ENCODE results near the gene IGF2.
A peak's percentile ranks its signal among the peaks of the same experiment; 100 is the strongest.

Gene IGF2

GRCh38 chr11:2108675-2109491 lies 30.3 kb downstream of the IGF2 start:
- no peak overlapping the region for H3K4me2 ChIP-seq (ENCODE audit: low read length)
- H3K27ac ChIP-seq, result no peak overlapping the region
- no peaks in the 10 kb centered on the region for H3K9me3 ChIP-seq (ENCODE audit: control insufficient read depth, low read length)
- H3K4me1 ChIP-seq, result no peaks in the 10 kb centered on the region
- no peak for TF ChIP-seq CTCF (IDR thresholded peaks at IDR 0.05)
- H2AFZ ChIP-seq, result peak overlapping the region; percentile 46
- H3K79me2 ChIP-seq, result no peaks in the 10 kb centered on the region
- H3K9ac ChIP-seq, result no peak overlapping the region
- H3K36me3 ChIP-seq (ENCODE audit: control insufficient read depth, insufficient read depth, low read length), result no peaks in the 10 kb centered on the region
- H3K27me3 ChIP-seq (ENCODE audit: control insufficient read depth, insufficient read depth, low read length), result no peaks in the 10 kb centered on the region
- H3K4me3 ChIP-seq (ENCODE audit: low read depth, low read length), result no peak overlapping the region

- H3K36me3 ChIP-seq (ENCODE audit: control insufficient read depth, insufficient read depth, low read length), result no peaks in the 10 kb centered on the region
- no peak overlapping the region for H3K27ac ChIP-seq
- H3K79me2 ChIP-seq, result no peaks in the 10 kb centered on the region
- no peak overlapping the region for H2AFZ ChIP-seq
- no peak overlapping the region for H3K9ac ChIP-seq
- no peaks in the 10 kb centered on the region for H3K27me3 ChIP-seq (ENCODE audit: control insufficient read depth, insufficient read depth, low read length)
- no peaks in the 10 kb centered on the region for H3K4me1 ChIP-seq
- H3K4me2 ChIP-seq (ENCODE audit: low read length), result no peak overlapping the region
- no peak for TF ChIP-seq CTCF (IDR thresholded peaks at IDR 0.05)
- no peak overlapping the region for H3K4me3 ChIP-seq (ENCODE audit: low read depth, low read length)
- H3K9me3 ChIP-seq (ENCODE audit: control insufficient read depth, low read length), result no peaks in the 10 kb centered on the region
These were observed 31.1 kb downstream of the IGF2 start for GRCh38 chr11:2107941-2108630.

GRCh38 chr11:2107521-2107920 lies 31.7 kb downstream of the IGF2 start:
- Histone ChIP-seq H3K9me3 (ENCODE audit: control insufficient read depth, low read length) (no peaks in the 10 kb centered on the region), H3K4me1 (no peaks in the 10 kb centered on the region), H3K4me3 (ENCODE audit: low read depth, low read length) (no peak overlapping the region), H3K9ac (no peak overlapping the region), H3K79me2 (no peaks in the 10 kb centered on the region), H3K27me3 (ENCODE audit: control insufficient read depth, insufficient read depth, low read length) (no peaks in the 10 kb centered on the region), H3K36me3 (ENCODE audit: control insufficient read depth, insufficient read depth, low read length) (no peaks in the 10 kb centered on the region), H3K27ac (no peak overlapping the region), H2AFZ (no peak overlapping the region), H3K4me2 (ENCODE audit: low read length) (no peak overlapping the region)
- TF ChIP-seq CTCF (IDR thresholded peaks at IDR 0.05), result no peak

GRCh38 chr11:2106583-2107209 lies 32.5 kb downstream of the IGF2 start:
- Histone ChIP-seq H3K27me3 (ENCODE audit: control insufficient read depth, insufficient read depth, low read length) (no peaks in the 10 kb centered on the region), H3K36me3 (ENCODE audit: control insufficient read depth, insufficient read depth, low read length) (no peaks in the 10 kb centered on the region), H3K4me1 (no peaks in the 10 kb centered on the region), H3K9me3 (ENCODE audit: control insufficient read depth, low read length) (no peaks in the 10 kb centered on the region), H3K4me3 (ENCODE audit: low read depth, low read length) (no peak overlapping the region), H2AFZ (no peak overlapping the region), H3K9ac (no peak overlapping the region), H3K79me2 (no peaks in the 10 kb centered on the region), H3K4me2 (ENCODE audit: low read length) (no peak overlapping the region), H3K27ac (no peak overlapping the region)
- no peak for TF ChIP-seq CTCF (IDR thresholded peaks at IDR 0.05)

All from parathyroid adenoma (tissue), 2 donors.